ENCODE results near the gene ADCY4.

Gene ADCY4

GRCh38 chr14:24310646-24311604, 23.9 kb downstream of the ADCY4 start, which contains the start of gene LTB4R:
TSS of gene LTB4R (plus strand) at chr14:24311502. CDS start at chr14:24315652, 4,150 bp downstream.
- Histone ChIP-seq H3K27ac (peak within 1 kb of the TSS; percentile 25 to 88), H3K4me3 (peak within 1 kb of the TSS; percentile 84)
- TF ChIP-seq CTCF (IDR thresholded peaks at IDR 0.05) = no peak
- DNase-seq (ENCODE audit: low spot score) = no peak

- DNase-seq (ENCODE audit: low spot score) = no peak
- Histone ChIP-seq H3K4me3 (peak overlapping the region; percentile 84), H3K27ac (peak overlapping the region; percentile 25 to 88)
- no peak for TF ChIP-seq CTCF (IDR thresholded peaks at IDR 0.05)
These were observed 24.6 kb downstream of the ADCY4 start for GRCh38 chr14:24310265-24310645.

GRCh38 chr14:24309538-24310264, 25.2 kb downstream of the ADCY4 start, which contains the start of gene LTB4R2:
TSS of gene LTB4R2 (plus strand) at chr14:24310140. CDS start at chr14:24310665, 525 bp downstream.
- no peak for DNase-seq (ENCODE audit: low spot score)
- peak within 1 kb of the TSS; percentile 84 for H3K4me3 ChIP-seq
- H3K27ac ChIP-seq = peak within 1 kb of the TSS; percentile 25 to 88
- no peak for TF ChIP-seq CTCF (IDR thresholded peaks at IDR 0.05)

GRCh38 chr14:24308342-24309124, 26.3 kb downstream of the ADCY4 start:
- TF ChIP-seq CTCF (IDR thresholded peaks at IDR 0.05) = no peak
- no peak overlapping the region for H3K4me3 ChIP-seq
- H3K27ac ChIP-seq = no peak overlapping the region
- no peak for DNase-seq (ENCODE audit: low spot score)

- H3K27ac ChIP-seq = no peak within 1 kb of the TSS
- H3K4me3 ChIP-seq = no peak within 1 kb of the TSS
- peak; percentile 84 for TF ChIP-seq CTCF (IDR thresholded peaks at IDR 0.05)
- DNase-seq (ENCODE audit: low spot score) = no peak
These were observed 27.1 kb downstream of the ADCY4 start, which contains the start of gene CIDEB for GRCh38 chr14:24307575-24308341. TSS of gene CIDEB (minus strand) at chr14:24307977. CDS start at chr14:24307858, 119 bp downstream.

GRCh38 chr14:24307156-24307574, 27.7 kb downstream of the ADCY4 start:
- TF ChIP-seq CTCF (IDR thresholded peaks at IDR 0.05) = no peak
- Histone ChIP-seq H3K4me3 (no peak overlapping the region), H3K27ac (no peak overlapping the region)
- no peak for DNase-seq (ENCODE audit: low spot score)

Measured in coronary artery (tissue), 2 donors.